Esophagus squamous epithelium (tissue), 4 donors: ENCODE results near the gene ANO10.

Experiments used
- CTCF ChIP-seq, 6 experiments: fragments of 450-650 bp in 4 of 6; fragments of 200-600 bp in 2 of 6; sonication (generic) in 2 of 6; IDR thresholded peaks; one replicate each; pipeline ENCODE4 v1.5.1; 2016 to 2019; ENCODE audit warnings: antibody characterized with exemption in 6 of 6, mild to moderate bottlenecking in 4 of 6, moderate library complexity in 4 of 6
- POLR2A ChIP-seq, 4 donors: fragments of 450-650 bp; IDR thresholded peaks; one replicate each; pipeline ENCODE4 v1.6.1; 2017; ENCODE audit warnings: antibody characterized with exemption in 4 of 4, mild to moderate bottlenecking in 4 of 4, moderate library complexity in 3 of 4

DNA sequence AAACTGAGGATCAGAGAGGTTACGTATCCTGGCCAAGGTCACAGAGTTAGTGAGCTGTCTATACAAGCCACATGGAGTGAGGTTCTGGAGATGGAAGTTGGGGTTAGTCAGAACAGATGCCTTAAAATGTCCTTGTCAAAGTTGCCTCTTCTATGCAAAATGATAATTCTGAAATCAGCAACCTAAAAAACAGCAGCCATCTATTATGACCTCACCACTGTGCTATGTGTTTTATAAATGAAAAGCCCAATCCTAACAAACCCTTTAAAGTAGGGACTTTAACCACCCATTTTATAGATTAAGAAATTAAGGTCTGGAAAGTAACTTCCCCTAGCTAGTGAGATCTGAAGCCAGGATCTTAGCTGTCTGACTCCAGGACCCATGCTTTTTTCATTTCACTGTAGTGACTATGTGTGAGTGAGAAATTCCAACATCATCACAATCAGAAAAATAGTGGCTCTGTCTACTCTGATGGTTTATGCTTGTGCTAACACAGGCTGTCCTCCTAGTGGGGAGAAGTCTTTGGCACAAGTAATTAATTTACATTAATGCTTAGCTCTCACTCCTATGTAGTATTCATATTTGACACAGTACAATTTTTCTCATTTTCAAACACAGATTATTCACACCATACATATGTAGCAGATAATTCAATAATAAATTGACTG lies 143.6 kb downstream of the ANO10 start:
- TF ChIP-seq CTCF (IDR thresholded peaks at IDR 0.05) (peak in 1 of 6 experiments; percentile 9), POLR2A (IDR thresholded peaks at IDR 0.05) (no peak)
